Motor neuron (in vitro differentiated cells): ENCODE measurements around the gene PABPC1L2A. TPM values are rescaled to one million over a fixed set of nuclear protein-coding genes. Genes with fewer than 3 reads are reported as not detected.

ENCODE experiments used
- total RNA-seq, 8 experiments: library from RNA; unstranded; fragments of 300-600 nt; gene quantifications; 2 replicates each; pipeline versions ENCODE4 v1.2.3 to v1.2.4, GENCODE V29; 2022

PABPC1L2A gene
- total RNA-seq, 8 experiments from 2014 or later, result 0.38 to 1.6 (median 0.87) TPM; not detected in 2

Other genes with a start within 250 kb of the PABPC1L2A start
- not detected for gene FAM236C, start 166.9 kb downstream of the PABPC1L2A start, total RNA-seq
- not detected for gene FAM236A, start 141.3 kb downstream of the PABPC1L2A start, total RNA-seq
- gene DMRTC1, start 135.7 kb downstream of the PABPC1L2A start, total RNA-seq, result under 1 TPM in 3 of 8 experiments, not detected in 5; 0.19 to 0.63 (median 0.23) TPM
- gene PABPC1L2B, start 76.6 kb downstream of the PABPC1L2A start, total RNA-seq, result 1 to 10 TPM in 3 of 8 experiments, under 1 TPM in 5; 0.15 to 1.4 (median 0.84) TPM
- gene NAP1L2, start 135.3 kb upstream of the PABPC1L2A start, total RNA-seq, result 10 to 100 TPM in 6 of 8 experiments, 1 to 10 TPM in 1, under 1 TPM in 1; 0.66 to 42.7 (median 20.3) TPM